ENCODE results near the gene ZNF837.
A peak's percentile ranks its signal among the peaks of the same experiment; 100 is the strongest.
"Not testable (repeated sequence)": the region's sequence is repeated elsewhere in the genome, so short reads cannot be mapped to it uniquely, and the experiment has no call there.

Gene ZNF837

DNA sequence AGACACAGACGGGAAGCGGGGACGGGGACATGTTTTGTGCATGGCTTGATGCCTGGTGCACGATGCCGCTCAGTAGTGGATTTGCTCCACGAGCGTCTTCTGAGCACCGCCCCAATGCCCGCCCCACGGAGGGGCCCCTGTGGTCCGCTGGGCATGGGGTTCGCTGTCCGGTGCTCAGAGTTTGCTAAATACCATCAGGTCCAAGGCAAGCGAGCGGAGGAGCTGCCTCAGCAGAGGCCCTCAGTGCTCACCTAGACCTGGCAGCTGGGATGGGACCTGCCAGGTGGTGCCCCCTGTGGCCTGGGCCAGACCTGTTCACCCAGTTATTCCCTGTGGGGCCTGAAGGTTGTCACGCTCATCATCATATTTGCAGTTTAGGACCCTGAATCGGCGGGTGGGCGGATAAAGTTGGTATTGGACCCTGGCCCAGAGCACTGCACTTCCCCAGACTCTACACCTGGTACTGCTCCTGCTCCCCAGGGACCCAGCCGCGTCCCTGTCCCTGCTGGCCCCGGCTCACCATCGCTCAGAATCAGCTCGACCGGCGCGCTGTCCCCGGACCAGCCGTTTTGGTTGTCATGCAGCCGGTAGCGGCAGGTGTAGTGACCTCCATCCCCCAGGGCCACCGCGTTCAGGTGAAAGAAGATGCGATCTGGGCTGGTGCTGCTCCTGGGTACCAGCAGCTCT is 29.8 kb downstream of the ZNF837 start:
- DNase-seq (ENCODE audit: low read depth) = no peak

DNA sequence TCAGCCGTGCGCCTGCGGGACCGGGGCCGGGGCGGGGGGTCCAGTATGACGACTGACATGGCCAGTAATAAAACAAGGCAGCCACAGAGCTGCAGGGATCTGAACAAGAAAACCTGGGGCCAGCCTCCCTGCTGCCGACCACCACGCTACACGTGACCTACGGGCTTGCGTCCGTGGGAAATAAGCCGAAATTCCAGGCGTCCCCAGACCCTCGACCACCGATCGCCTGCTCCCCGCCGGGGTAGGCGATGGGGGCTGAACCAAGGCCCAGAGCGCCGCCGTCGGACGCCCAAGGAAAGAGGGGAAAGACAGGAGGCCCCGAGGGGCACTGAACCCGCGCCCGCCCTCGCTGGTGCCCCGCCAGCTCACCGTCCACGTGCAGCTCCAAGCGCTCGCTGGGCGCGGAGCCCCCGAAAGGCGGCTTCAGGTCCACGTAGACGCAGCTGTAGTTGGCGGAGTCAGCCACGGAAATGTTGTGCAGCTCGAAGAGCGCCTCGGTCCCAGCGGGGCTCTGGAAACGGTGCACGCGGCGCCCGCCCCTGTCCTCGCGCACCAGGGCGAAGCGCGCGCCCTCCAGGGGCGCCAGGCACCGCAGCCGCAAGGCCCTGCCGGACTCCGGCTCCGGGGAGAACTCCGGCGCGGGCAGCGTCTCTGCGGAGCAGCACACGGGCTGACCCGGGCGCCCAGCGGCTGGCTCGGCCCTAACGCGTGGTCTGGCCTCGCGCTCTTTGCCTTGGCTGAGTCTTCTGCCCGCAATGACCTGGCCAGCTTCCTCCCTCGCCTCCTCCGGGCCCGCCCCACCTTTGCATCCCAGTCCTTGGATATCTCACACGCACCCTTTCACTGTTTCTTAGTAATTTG is 30.6 kb downstream of the ZNF837 start:
- DNase-seq (ENCODE audit: low read depth) = no peak

DNA sequence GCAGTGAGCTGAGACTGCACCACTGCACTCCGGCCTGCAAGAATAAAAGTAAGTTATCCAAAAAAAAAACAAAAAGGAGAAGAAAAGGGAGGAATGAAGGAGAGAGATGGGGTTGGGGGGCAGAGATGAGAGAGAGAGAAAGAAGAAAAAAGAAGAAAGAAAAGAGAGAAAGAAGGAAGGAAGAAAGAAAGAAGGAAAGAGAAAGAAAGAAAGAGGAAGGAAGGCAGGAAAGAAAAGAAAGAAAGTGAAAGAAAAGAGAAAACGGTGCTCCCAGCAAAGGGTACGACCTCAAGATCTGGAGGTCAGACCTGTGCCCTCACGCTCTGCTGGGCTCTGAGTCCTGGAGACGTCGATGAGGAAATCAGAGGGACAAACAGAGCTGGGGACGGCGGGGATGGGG is 31.2 kb downstream of the ZNF837 start:
- DNase-seq (ENCODE audit: low read depth) = no peak

DNA sequence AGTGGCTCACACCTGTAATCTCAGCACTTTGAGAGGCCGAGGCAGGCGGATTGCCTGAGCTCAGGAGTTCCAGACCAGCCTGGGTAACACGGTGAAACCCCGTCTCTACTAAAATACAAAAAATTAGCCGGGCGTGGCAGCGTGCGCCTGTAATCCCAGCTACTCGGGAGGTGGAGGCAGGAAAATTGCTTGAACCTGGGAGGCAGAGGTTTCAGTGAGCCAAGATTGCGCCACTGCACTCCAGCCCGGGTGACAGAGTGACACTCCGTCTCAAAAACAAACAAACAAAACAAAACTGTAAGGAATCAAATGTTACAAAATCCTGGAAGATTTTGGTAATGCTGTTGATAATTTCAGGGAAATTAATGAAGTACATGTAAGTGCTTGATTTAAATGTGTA is 32.8 kb downstream of the ZNF837 start:
- DNase-seq (ENCODE audit: low read depth) = not testable (repeated sequence)

DNA sequence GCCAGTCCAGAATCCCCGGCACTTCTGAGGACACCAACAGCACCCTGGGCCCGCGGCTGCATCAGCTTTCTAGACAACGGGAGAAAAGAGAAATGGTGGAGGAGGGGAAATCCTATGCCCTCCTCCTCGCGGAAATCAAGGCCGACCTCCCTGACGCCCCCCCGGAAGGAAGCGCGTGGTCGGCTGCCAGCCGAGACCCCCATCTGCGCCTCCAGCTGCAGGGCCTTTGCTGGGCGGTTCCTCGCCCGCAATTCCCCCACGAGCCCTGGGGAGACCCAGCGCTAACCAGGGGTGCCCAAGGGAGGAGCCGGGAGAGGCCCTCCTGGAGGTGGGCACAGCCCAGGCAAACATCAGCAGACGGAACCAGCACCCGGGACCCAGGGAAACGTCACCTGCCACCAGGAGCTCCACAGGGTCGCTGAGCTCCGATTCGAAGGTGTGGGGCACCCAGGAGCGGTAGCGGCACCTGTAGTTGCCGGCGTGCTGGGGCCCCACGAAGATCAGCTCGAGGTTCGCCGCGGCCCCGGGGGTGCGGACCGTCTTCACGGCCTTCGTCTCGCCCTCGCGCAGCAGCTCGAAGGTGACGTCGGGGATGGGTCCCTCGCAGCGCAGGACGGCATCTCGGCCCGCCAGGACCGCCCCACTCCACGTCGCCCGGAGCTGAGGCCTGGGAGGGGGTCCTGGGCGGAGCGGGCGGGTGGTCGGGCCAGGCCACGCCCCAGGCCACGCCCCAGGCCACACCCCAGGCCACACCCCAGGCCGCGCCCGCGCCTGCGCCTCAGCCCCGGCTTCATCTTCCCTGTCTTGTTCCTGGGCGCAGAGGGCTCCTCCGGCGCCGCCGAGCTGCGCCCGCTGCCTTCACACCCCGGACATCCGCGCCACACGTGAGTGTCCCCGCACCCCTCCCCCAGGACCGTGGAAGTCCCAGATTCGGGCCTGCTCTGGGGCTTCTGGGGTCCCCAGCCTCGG is 33.6 kb downstream of the ZNF837 start:
- peak; percentile 75 for DNase-seq (ENCODE audit: low read depth)

DNA sequence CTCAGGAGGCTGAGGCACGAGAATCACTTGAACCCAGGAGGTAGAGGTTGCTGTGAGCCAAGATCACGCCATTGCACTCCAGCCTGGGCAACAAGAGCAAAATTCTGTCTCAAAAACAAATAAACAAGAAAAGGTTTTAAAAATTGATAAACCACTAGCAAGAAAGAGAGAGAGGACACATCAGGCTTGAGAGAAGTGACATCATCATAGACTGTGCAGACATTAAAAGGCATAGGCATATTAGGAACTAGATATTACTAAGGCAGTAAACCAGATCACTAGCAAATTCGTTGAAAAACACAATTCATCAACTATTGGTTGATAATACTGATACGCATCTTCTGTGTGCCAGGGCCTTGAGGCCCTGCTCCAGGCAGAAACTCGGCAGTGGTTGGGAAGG is 35.3 kb downstream of the ZNF837 start:
- DNase-seq (ENCODE audit: low read depth) = no peak

DNA sequence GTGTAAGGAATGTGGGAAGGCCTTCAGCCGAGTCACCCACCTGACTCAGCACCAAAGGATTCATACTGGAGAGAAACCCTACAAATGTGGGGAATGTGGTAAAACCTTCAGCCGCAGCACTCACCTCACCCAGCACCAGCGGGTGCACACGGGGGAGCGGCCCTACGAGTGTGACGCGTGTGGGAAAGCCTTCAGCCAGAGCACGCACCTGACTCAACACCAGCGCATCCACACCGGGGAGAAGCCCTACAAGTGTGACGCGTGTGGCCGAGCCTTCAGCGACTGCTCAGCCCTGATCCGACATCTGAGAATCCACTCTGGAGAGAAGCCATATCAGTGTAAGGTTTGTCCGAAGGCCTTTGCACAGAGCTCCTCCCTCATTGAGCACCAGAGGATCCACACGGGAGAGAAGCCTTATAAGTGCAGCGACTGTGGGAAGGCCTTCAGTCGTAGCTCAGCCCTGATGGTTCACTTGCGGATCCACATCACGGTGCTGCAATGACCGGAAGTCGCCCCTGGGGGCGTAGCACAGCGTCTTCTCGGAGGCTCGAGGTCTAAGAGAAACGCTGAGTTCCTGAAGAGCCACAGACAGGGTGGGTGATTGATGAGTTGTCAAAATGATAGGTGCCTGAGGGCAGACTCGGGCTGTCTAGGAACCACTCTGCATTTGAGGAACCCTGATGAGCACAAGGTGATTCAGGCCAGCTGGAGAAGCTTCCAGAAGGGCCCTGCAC is 41.8 kb downstream of the ZNF837 start:
- no peak for DNase-seq (ENCODE audit: low read depth)

DNA sequence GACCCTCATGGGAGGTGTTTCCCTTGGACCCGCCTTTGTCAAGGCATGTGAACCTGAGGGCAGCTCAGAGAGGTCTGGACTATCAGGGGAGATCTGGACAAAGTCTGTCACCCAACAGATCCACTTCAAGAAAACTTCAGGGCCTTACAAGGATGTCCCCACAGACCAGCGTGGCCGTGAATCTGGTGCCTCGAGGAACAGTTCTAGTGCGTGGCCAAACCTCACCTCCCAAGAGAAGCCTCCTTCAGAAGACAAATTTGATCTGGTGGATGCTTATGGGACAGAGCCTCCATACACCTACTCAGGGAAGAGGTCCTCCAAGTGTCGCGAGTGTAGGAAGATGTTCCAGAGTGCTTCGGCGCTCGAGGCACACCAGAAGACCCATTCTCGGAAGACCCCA is 42.5 kb downstream of the ZNF837 start:
- DNase-seq (ENCODE audit: low read depth) = no peak

DNA sequence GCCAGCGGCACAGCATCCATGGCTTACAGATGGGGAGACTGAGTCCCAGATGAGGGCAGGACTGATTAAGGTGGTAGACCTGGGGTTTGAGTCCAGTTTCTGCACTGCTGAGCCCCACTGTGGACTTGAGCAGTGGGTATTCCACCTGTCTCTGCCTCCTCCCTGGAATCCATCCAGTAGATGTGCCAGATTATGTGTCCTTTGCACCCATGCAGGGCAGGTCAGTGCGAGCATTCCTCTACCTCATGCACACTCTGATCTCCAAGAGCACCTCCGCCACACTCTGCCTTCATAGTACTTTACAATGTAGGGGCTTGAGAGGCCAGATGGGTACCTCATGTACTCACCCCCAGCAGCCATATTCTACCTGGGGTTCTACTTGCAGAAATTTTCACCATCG is 44.0 kb downstream of the ZNF837 start:
- DNase-seq (ENCODE audit: low read depth) = no peak

DNA sequence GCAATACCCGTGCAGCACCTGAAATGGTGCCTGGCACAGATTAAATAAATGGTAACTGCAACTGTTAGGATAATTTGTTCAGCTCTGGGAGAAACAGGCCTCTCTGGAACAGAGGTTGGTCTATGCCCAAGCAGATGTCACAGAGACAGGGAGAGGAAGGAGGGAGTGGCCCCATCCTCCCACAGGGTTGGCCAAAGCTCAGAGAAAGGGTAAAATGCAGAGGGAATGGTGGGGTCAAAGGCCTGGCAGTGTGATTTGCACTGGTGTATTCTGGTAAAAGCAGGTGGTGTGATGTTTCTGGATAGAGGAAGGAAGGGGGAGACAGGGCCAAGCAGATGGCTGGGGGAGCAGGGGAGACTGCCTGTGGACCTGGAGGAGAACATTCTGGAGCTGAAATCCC is 44.6 kb downstream of the ZNF837 start:
- no peak for DNase-seq (ENCODE audit: low read depth)

DNA sequence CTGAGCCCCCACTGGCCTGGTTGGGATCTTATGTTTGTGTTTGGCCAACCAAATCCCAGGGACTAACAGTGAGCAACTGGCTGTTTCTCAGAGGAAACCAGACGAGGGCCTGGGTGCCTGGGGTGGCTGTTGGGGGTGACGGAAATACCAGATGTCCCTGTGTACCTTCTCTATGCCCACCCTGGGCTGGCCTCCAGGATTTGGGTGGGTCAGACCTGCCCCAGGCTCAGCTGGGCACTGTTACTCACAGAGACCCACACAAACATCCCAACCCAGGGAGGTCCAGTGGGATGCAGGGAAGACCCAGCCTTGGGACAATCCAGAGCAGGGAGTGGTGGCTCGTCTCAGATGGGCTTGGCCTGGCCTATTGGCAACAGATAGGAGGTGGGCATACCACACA is 45.2 kb downstream of the ZNF837 start:
- no peak for DNase-seq (ENCODE audit: low read depth)

DNA sequence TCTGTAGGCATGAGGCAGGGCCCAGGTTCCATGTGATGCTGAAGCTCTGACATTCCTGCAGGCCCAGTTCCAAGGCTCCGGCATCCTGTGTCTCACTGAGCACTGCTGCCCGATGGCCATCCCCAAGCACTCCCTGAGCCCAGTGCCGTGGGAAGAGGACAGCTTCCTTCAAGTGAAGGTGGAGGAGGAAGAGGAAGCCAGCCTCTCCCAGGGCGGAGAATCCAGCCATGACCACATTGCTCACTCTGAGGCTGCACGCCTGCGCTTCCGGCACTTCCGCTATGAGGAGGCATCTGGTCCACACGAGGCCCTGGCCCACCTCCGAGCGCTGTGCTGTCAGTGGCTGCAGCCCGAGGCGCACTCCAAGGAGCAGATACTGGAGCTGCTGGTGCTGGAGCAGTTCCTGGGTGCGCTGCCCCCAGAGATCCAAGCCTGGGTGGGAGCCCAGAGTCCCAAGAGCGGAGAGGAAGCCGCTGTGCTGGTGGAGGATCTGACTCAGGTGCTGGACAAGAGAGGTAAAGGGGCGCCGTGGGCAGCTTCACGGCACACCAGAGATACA is 46.1 kb downstream of the ZNF837 start:
- no peak for DNase-seq (ENCODE audit: low read depth)

DNA sequence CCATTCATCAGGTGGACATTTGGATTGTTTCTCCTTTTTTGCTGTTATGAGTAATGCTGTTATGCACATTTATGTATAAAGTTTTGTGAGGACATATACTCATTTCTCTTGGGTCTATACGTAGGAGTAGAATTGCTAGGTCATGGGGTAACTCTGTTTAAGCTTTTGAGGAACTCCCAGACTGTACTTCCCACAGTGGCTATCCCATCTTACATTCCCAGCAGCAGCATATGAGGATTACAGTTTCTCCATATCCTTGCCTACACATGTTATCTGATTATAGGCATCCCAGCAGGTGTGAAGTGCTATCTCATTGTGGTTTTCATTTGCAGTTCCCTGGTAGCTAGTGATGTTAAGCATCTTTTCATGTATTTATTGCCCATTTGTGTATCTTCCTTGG is 48.1 kb downstream of the ZNF837 start:
- DNase-seq (ENCODE audit: low read depth) = no peak

DNA sequence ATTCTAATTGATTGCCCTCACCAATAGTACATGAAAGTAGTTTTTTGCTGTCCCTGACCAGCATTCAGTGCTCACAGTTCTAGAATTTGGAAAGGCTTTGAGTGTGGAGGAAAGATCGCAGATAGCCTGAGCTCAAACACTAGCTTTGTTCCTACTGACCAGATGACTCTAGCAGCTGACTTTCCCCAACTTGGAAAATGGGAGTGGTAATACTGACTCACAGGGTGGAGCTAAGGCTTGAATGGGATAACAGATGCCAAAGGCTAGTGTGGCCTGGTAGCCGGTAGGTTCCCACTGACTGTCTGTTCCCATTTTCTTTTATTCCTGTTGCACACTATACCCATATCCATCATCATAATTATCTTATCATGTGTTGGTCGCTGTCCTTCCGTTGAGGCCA is 50.4 kb downstream of the ZNF837 start:
- peak; percentile 78 for DNase-seq (ENCODE audit: low read depth)

DNA sequence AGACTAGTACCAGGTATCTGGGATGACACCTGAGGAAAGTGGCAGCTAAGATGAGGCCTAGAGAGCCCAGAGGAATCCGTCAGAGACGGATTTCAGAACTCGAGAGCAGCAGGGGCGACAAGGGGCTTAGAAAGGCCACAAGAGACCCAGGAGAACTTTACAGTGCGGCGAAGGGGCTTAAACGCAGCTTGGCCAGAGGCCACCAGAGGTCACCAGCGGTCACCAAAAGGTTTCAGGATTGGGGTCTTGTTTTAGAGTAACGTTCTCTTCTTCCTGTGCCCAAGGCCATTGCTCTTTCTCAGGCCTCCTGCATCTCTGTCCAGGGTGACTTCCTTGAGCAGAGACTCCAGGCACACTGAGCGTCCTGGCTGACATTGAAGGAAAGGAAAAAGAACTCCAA is 51.8 kb downstream of the ZNF837 start:
- DNase-seq (ENCODE audit: low read depth) = no peak

DNA sequence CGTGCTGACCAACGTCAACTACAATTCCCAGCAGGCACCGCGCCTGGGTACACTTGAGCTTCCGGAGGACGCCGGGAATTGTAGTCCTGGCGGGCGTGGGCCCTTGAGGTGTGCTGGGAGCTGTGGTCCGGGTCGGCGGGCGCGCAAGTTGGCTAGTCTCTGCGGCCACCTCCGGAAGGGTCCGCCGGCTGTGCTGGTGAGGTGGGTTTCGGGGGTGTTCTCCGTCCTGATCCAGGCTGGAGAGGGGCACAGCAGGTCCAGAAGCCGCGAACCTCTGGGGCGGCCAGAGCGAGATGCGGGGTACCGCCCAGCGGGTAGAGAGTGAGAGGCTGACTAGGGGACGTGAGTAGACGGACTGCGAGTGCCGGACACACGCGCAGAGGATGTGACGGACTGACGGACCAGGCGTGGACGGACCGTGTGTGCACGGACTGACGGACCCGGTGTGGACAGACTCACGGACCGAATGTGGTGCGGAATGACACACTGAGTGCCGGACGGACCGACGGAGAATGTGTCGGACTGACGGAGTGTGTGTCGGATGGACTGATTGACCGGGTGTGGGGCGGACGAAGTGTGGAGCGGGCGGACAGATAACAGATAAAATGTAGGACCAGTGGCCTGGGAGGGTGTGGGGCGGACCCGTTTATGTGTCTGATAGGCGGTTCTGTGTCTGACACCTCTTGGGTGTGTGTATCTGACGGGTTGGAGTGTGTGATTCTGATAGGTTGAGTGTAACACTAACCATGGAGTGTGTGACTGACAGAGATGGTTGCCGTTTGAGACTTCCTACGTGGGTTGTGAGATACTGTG is 53.7 kb downstream of the ZNF837 start, which contains the start of gene ZSCAN22:
Gene ZSCAN22 (plus strand): TSS at position 81 of the 813 bp plus-strand sequence. CDS start 7,809 bp downstream, outside the sequence.
- peak; percentile 98 for DNase-seq (ENCODE audit: low read depth)

DNA sequence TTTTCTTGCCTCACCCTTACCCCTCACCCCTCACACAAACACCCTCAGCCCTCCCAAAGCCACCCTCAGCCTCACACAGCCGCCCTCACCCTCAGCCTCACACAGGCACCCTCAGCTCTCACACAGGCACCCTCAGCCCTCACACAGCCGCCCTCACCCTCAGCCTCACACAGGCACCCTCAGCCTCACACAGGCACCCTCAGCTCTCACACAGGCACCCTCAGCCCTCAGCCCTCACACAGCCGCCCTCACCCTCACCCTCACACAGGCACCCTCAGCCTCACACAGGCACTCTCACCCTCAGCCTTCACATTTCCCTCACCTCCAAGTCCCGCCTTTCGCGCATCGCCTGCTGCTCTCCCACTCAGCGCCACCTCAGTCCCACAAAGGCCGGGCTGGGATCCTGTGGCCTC is 54.3 kb downstream of the ZNF837 start:
- DNase-seq (ENCODE audit: low read depth) = no peak

DNA sequence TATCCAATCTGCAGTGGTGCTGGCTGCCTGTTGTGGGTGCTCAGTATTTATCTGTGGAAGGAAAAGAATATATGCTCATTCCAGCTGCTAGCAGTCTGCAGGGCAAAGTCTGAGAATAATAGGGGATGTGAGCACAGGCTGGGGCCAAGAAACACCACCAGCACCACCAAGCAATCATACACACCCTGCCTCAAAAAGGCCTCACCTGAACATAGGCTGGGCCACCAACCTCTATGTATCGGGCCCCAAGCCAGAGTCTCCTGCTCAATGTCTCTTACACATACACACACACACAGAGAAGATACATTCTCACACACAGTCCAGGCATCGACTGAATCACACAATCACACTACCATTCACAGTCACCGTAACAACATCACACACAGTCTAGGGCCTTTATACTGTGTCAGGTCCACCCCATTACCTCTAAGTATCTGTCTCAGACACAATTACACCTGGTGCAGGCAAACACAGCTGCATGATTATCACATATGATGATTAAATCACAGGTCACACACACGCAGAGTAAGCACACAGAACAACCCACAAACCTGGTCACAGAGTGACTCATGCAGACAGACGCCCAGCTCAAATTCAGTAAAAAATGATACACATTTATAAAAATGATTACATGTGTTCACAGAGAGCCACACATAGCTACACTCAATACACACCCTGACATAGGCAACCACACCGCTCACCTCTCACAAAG is 55.4 kb downstream of the ZNF837 start:
- DNase-seq (ENCODE audit: low read depth) = peak; percentile 57

DNA sequence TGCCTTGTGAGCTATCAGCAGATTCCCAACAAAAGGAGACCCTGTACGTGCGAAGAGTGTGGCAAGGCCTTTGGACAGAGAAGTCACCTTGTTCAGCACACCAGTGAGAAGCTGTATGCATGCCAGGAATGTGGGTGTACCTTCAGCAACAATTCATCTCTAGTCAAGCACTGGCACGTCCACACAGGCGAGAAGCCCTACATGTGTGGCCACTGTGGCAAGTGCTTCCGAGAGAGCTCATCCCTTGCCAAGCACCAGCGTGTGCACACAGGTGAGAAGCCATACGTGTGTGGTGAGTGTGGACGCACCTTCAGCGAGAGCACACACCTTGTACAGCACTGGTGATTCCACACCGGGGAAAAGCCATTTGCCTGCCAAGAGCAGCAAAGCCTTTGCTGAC is 61.6 kb downstream of the ZNF837 start:
- no peak for DNase-seq (ENCODE audit: low read depth)

DNA sequence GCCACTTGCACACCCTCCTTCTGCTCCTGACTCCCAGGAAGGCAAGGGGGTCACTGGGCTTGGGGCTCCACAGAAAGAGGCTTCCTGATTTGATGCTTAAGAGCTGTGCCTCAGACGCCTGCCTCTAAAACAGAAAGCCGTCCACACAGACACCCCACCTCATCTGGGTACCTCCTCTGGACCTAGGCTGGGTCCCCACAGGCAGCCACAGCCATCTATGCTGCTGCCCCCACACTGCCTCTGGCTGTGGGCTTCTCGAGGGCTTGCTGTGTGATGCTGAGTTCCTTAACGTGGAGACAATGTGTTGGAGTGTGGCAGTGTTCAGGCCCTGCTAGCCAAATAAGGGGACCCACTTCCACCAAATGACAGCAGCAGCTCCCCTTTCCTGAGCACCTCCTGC is 62.5 kb downstream of the ZNF837 start:
- DNase-seq (ENCODE audit: low read depth) = no peak
